Measurements from ENCODE around the gene LYSMD4. TPM values are rescaled to one million over a fixed set of nuclear protein-coding genes. Genes with fewer than 3 reads are reported as not detected.

Gene LYSMD4
- total and polyA plus RNA-seq, 10 of the 15 experiments (the other 5 are each of a cell fraction or from before 2014, with no cell fraction given) = 1.8 to 5.8 (median 3.9) TPM

DNA sequence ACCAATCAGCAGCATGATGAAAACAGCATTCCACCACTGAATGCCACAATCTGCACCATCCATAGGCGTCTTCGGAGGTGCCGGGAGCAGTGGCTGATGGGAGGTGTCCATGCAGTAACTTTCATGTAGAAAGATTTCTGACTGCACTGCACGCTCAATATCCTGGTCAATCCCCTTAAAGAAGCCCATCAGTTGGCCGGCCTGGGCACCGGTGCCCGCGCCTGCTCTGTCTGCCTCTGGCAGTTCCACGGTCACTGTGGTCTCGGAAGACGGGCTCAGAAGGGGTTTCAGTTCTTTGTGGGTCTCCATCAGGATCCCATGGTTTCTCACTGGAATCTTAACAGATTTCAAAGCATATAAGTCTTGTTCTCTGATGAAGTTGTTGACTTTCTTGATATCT, 3.9 kb downstream of the LYSMD4 start:
- ChIA-PET POLR2A (no interaction called here), SMC1A (ENCODE audit: uncharacterized antibody, unreplicated experiment) (interaction anchor here (0.6 to 2.0 kb wide), 8 partner anchors 10 to 469 kb away, joined by 3 to 9 read pairs (median 4); no protein-coding TSS in a partner anchor), CTCF (interaction anchor here (0.7 to 3.6 kb wide), 8 partner anchors 12 to 624 kb away, joined by 3 to 42 read pairs (median 6); partner anchors contain the start of gene SYNM), RAD21 (ENCODE audit: unreplicated experiment) (interaction anchor here (1.8 to 2.8 kb wide), 3 partner anchors 25 to 456 kb away, joined by 4 to 14 read pairs (median 5); no protein-coding TSS in a partner anchor)
- Histone ChIP-seq H3K9me3 (replicated peaks; ENCODE audit: control insufficient read depth, insufficient read depth, low read length) (no peaks in the 10 kb centered on the region), H3K4me1 (ENCODE audit: control insufficient read depth, insufficient read depth, low read length) (no peaks in the 10 kb centered on the region), H3K9ac (ENCODE audit: control insufficient read depth, insufficient read depth, low read length) (no peak overlapping the region), H4K20me1 (ENCODE audit: control insufficient read depth, insufficient read depth) (no peaks in the 10 kb centered on the region), H3K36me3 (ENCODE audit: control insufficient read depth in 2 of 2, insufficient read depth in 2 of 2, low read length in 1 of 2) (no peaks in the 10 kb centered on the region), H3K27me3 (replicated peaks in 1 of 2; ENCODE audit: control insufficient read depth in 2 of 2, insufficient read depth in 2 of 2, low read length in 1 of 2) (no peaks in the 10 kb centered on the region), H2AFZ (ENCODE audit: control insufficient read depth, low read depth, low read length) (no peak overlapping the region), H3K79me2 (ENCODE audit: control insufficient read depth, insufficient read depth, low read length) (no peaks in the 10 kb centered on the region), H3K4me2 (ENCODE audit: control insufficient read depth, insufficient read depth) (no peak overlapping the region), H3K4me3 (no peak overlapping the region), H3K27ac (ENCODE audit: control insufficient read depth, insufficient read depth) (no peak overlapping the region)
- TF ChIP-seq ZNF687 (IDR thresholded peaks at IDR 0.05) (no peak), RAD21 (IDR thresholded peaks at IDR 0.05; ENCODE audit: insufficient read depth, low read depth, low read length) (no peak), ESRRA (IDR thresholded peaks at IDR 0.05; ENCODE audit: low read length) (no peak), TCF3 (IDR thresholded peaks at IDR 0.05; ENCODE audit: borderline replicate concordance, insufficient read depth, low read depth, low read length) (no peak), RCOR1 (conservative IDR thresholded peaks at IDR 0.05; ENCODE audit: low read depth, low read length) (no peak), PRDM15 (CRISPR knock-in tag; IDR thresholded peaks at IDR 0.05) (no peak), CBX5 (IDR thresholded peaks at IDR 0.05; ENCODE audit: low read depth) (no peak), ZBED1 (IDR thresholded peaks at IDR 0.05; ENCODE audit: borderline replicate concordance) (no peak)
- TF ChIP-seq, protein P1, sequence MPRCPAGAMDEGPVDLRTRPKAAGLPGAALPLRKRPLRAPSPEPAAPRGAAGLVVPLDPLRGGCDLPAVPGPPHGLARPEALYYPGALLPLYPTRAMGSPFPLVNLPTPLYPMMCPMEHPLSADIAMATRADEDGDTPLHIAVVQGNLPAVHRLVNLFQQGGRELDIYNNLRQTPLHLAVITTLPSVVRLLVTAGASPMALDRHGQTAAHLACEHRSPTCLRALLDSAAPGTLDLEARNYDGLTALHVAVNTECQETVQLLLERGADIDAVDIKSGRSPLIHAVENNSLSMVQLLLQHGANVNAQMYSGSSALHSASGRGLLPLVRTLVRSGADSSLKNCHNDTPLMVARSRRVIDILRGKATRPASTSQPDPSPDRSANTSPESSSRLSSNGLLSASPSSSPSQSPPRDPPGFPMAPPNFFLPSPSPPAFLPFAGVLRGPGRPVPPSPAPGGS (IDR thresholded peaks at IDR 0.05; ENCODE audit: borderline replicate concordance, insufficient read depth, low read depth, low read length, poor library complexity, severe bottlenecking) = no peak
- TF ChIP-seq, protein P2, sequence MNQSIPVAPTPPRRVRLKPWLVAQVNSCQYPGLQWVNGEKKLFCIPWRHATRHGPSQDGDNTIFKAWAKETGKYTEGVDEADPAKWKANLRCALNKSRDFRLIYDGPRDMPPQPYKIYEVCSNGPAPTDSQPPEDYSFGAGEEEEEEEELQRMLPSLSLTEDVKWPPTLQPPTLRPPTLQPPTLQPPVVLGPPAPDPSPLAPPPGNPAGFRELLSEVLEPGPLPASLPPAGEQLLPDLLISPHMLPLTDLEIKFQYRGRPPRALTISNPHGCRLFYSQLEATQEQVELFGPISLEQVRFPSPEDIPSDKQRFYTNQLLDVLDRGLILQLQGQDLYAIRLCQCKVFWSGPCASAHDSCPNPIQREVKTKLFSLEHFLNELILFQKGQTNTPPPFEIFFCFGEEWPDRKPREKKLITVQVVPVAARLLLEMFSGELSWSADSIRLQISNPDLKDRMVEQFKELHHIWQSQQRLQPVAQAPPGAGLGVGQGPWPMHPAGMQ (IDR thresholded peaks at IDR 0.05; ENCODE audit: borderline replicate concordance) = no peak
- no TSS peak for BruUV-seq (replicated peaks)
- FAIRE-seq (no peak), ATAC-seq (no peak), DNase-seq (ENCODE audit: low read depth, low spot score) (no peak)
- intact Hi-C loops (cut with micrococcal nuclease; ENCODE audit: unreplicated experiment) = no loop called here
- in situ Hi-C loops (cut with MboI) = loop anchor here (25.0 kb wide), 1 partner anchor 617 kb away; the partner anchor contains the start of gene SYNM
- 91% methylated on average over 11 of the region's 11 CpGs for WGBS (ENCODE audit: insufficient coverage, insufficient replicate concordance, low lambda C conversion rate, missing lambda C conversion rate)
